SK-N-SH treated with all-trans-retinoic acid at 6 μM for 48 hours (cell line): ENCODE results near the gene RB1.
"Not testable (repeated sequence)": the region's sequence is repeated elsewhere in the genome, so short reads cannot be mapped to it uniquely, and the experiment has no call there.

Experiments used
- ATAC-seq: fragments of 200-7000 bp; cut with Tn5 transposase; 3 replicates; pipeline ENCODE4 v1.9.1; 2020; ENCODE audit warnings: mild to moderate bottlenecking, moderate library complexity
- ARNTL ChIP-seq: fragments of 450-650 bp; formaldehyde crosslinking; IDR thresholded peaks from 2 replicates; pipeline ENCODE4 v1.5.0; 2020; ENCODE audit warnings: low read depth, mild to moderate bottlenecking, moderate library complexity, borderline replicate concordance
- BACH2 ChIP-seq: fragments of 250-450 bp; sonication (Bioruptor Pico); IDR thresholded peaks from 2 replicates; pipeline ENCODE4 v1.9.0; 2021; ENCODE audit warnings: mild to moderate bottlenecking, borderline replicate concordance
- CREB5 ChIP-seq: fragments of 250-450 bp; sonication (Bioruptor Pico); IDR thresholded peaks from 2 replicates; pipeline ENCODE4 v1.5.1; 2020; ENCODE audit warnings: low read depth, mild to moderate bottlenecking, moderate library complexity
- CSDC2 ChIP-seq: fragments of 250-450 bp; sonication (Bioruptor Pico); IDR thresholded peaks from 2 replicates; pipeline ENCODE4 v1.5.0; 2020; ENCODE audit warnings: mild to moderate bottlenecking, moderate library complexity
- ESRRG ChIP-seq: fragments of 250-450 bp; sonication (Bioruptor Pico); IDR thresholded peaks from 2 replicates; pipeline ENCODE4 v1.6.1; 2021; ENCODE audit warnings: mild to moderate bottlenecking
- GLIS3 ChIP-seq: fragments of 250-450 bp; sonication (Bioruptor Pico); IDR thresholded peaks from 2 replicates; pipeline ENCODE4 v1.5.0; 2020; ENCODE audit warnings: mild to moderate bottlenecking, moderate library complexity
- ISL1 ChIP-seq: fragments of 250-450 bp; sonication (Bioruptor Pico); IDR thresholded peaks from 2 replicates; pipeline ENCODE4 v2.1.2; 2022; ENCODE audit warnings: mild to moderate bottlenecking, moderate library complexity
- OSR1 ChIP-seq: fragments of 250-450 bp; sonication (Bioruptor Pico); IDR thresholded peaks from 2 replicates; pipeline ENCODE4 v1.8.0; 2022; ENCODE audit warnings: moderate library complexity, mild to moderate bottlenecking, inconsistent platforms
- POU6F1 ChIP-seq: fragments of 250-450 bp; sonication (Bioruptor Pico); IDR thresholded peaks from 2 replicates; pipeline ENCODE4 v1.8.0; 2021; ENCODE audit warnings: low read depth, mild to moderate bottlenecking, moderate library complexity, borderline replicate concordance
- PPARA ChIP-seq: fragments of 250-450 bp; sonication (Bioruptor Pico); IDR thresholded peaks from 2 replicates; pipeline ENCODE4 v1.5.0; 2020; ENCODE audit warnings: mild to moderate bottlenecking, borderline replicate concordance
- RARB ChIP-seq: fragments of 250-450 bp; sonication (Bioruptor Pico); IDR thresholded peaks from 2 replicates; pipeline ENCODE4 v1.8.0; 2021; ENCODE audit warnings: mild to moderate bottlenecking, moderate library complexity
- SNAI2 ChIP-seq: fragments of 250-450 bp; sonication (Bioruptor Pico); IDR thresholded peaks from 2 replicates; pipeline ENCODE4 v1.5.0; 2020; ENCODE audit warnings: mild to moderate bottlenecking, moderate library complexity
- TCF4 ChIP-seq: fragments of 250-450 bp; sonication (Bioruptor Pico); IDR thresholded peaks from 2 replicates; pipeline ENCODE4 v1.8.0; 2021; ENCODE audit warnings: mild to moderate bottlenecking, moderate library complexity, borderline replicate concordance
- TOX ChIP-seq: fragments of 250-450 bp; sonication (Bioruptor Pico); IDR thresholded peaks from 2 replicates; pipeline ENCODE4 v1.8.0; 2021; ENCODE audit warnings: mild to moderate bottlenecking, moderate library complexity, borderline replicate concordance
- TSHZ2 ChIP-seq: fragments of 250-450 bp; sonication (Bioruptor Pico); IDR thresholded peaks from 2 replicates; pipeline ENCODE4 v1.5.0; 2020; ENCODE audit warnings: mild to moderate bottlenecking, moderate library complexity
- ZC3H10 ChIP-seq: fragments of 250-450 bp; sonication (Bioruptor Pico); IDR thresholded peaks from 2 replicates; pipeline ENCODE4 v1.5.1; 2021; ENCODE audit warnings: mild to moderate bottlenecking, moderate library complexity
- ZFP3 ChIP-seq: fragments of 250-450 bp; sonication (Bioruptor Pico); IDR thresholded peaks from 2 replicates; pipeline ENCODE4 v1.5.0; 2020; ENCODE audit warnings: mild to moderate bottlenecking, moderate library complexity
- ZFP30 ChIP-seq: fragments of 450-650 bp; formaldehyde crosslinking; IDR thresholded peaks from 2 replicates; pipeline ENCODE4 v1.5.0; 2022; ENCODE audit warnings: mild to moderate bottlenecking, moderate library complexity
- ZNF565 ChIP-seq: fragments of 450-650 bp; formaldehyde crosslinking; conservative IDR thresholded peaks from 2 replicates; pipeline ENCODE4 v1.5.0; 2020; ENCODE audit warnings: low read depth, mild to moderate bottlenecking, moderate library complexity
- ZNF70 ChIP-seq: fragments of 450-650 bp; formaldehyde crosslinking; IDR thresholded peaks from 2 replicates; pipeline ENCODE4 v1.5.0; 2020; ENCODE audit warnings: mild to moderate bottlenecking, moderate library complexity
- ZNF8 ChIP-seq: fragments of 450-650 bp; formaldehyde crosslinking; IDR thresholded peaks from 2 replicates; pipeline ENCODE4 v1.5.0; 2020; ENCODE audit warnings: mild to moderate bottlenecking, moderate library complexity
- TF ChIP-seq, protein P1 (sequence below): fragments of 250-450 bp; sonication (Bioruptor Pico); IDR thresholded peaks from 2 replicates; pipeline ENCODE4 v1.5.1; 2021; ENCODE audit warnings: mild to moderate bottlenecking, moderate library complexity
- TF ChIP-seq, protein P2 (sequence below): fragments of 250-450 bp; sonication (Bioruptor Pico); IDR thresholded peaks from 2 replicates; pipeline ENCODE4 v1.8.0; 2020; ENCODE audit warnings: mild to moderate bottlenecking, moderate library complexity, borderline replicate concordance

Gene RB1

GRCh38 chr13:48415516-48415915 lies 112.0 kb downstream of the RB1 start:
- TF ChIP-seq, protein P1, sequence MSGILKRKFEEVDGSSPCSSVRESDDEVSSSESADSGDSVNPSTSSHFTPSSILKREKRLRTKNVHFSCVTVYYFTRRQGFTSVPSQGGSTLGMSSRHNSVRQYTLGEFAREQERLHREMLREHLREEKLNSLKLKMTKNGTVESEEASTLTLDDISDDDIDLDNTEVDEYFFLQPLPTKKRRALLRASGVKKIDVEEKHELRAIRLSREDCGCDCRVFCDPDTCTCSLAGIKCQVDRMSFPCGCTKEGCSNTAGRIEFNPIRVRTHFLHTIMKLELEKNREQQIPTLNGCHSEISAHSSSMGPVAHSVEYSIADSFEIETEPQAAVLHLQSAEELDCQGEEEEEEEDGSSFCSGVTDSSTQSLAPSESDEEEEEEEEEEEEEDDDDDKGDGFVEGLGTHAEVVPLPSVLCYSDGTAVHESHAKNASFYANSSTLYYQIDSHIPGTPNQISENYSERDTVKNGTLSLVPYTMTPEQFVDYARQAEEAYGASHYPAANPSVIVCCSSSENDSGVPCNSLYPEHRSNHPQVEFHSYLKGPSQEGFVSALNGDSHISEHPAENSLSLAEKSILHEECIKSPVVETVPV (CRISPR knock-in tag): no peak
- TF ChIP-seq, protein P2, sequence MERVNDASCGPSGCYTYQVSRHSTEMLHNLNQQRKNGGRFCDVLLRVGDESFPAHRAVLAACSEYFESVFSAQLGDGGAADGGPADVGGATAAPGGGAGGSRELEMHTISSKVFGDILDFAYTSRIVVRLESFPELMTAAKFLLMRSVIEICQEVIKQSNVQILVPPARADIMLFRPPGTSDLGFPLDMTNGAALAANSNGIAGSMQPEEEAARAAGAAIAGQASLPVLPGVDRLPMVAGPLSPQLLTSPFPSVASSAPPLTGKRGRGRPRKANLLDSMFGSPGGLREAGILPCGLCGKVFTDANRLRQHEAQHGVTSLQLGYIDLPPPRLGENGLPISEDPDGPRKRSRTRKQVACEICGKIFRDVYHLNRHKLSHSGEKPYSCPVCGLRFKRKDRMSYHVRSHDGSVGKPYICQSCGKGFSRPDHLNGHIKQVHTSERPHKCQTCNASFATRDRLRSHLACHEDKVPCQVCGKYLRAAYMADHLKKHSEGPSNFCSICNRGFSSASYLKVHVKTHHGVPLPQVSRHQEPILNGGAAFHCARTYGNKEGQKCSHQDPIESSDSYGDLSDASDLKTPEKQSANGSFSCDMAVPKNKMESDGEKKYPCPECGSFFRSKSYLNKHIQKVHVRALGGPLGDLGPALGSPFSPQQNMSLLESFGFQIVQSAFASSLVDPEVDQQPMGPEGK (CRISPR knock-in tag): no peak
- TF ChIP-seq ZFP30 (no peak), SNAI2 (CRISPR knock-in tag) (no peak), CSDC2 (CRISPR knock-in tag) (no peak), POU6F1 (CRISPR knock-in tag) (no peak), GLIS3 (no peak), ARNTL (no peak), TOX (CRISPR knock-in tag) (no peak), PPARA (no peak), ZC3H10 (CRISPR knock-in tag) (no peak), CREB5 (no peak), BACH2 (CRISPR knock-in tag) (no peak), OSR1 (CRISPR knock-in tag) (no peak), ZFP3 (CRISPR knock-in tag) (no peak), TCF4 (CRISPR knock-in tag) (no peak), ISL1 (no peak)
- TF ChIP-seq, all 23 proteins: peak for 0
- no peak for ATAC-seq

GRCh38 chr13:48422003-48422402 lies 118.5 kb downstream of the RB1 start:
- not testable (repeated sequence) for ATAC-seq
- 0 out of 2 replicates have a peak, but pooled peaks have one; percentile 46 for TF ChIP-seq ZNF8 (CRISPR knock-in tag)
- TF ChIP-seq, all 23 proteins: peak for 1; not testable (repeated sequence) for 22

- no peak for ATAC-seq
Observed at GRCh38 chr13:48424212-48424611, 120.7 kb downstream of the RB1 start.

DNA sequence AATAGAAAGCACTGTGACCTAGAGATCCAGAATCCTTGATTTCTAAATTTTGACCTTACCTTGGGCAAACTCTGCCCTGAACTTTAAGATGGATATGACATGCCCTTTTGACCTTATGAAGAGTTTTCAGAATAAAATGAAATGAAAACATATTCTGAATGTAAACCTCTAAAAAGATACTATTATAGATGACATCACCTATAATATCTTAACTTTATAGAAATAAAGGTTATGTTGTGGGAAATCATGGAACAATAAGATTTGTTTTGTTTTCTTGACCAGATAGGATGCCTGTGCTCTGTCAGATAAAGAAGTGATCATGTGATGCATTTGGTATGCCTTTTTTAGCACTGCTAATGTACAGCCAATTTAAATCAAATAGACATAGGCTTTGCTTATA lies 122.5 kb downstream of the RB1 start:
- ATAC-seq: no peak
- TF ChIP-seq ARNTL (no peak), TSHZ2 (CRISPR knock-in tag) (no peak), SNAI2 (CRISPR knock-in tag) (no peak), RARB (CRISPR knock-in tag) (no peak), ZFP30 (no peak), ZFP3 (CRISPR knock-in tag) (no peak), ZNF565 (no peak), PPARA (no peak), ZC3H10 (CRISPR knock-in tag) (no peak), ZNF70 (CRISPR knock-in tag) (no peak), TCF4 (CRISPR knock-in tag) (no peak), BACH2 (CRISPR knock-in tag) (no peak), TOX (CRISPR knock-in tag) (no peak), ESRRG (CRISPR knock-in tag) (no peak), POU6F1 (CRISPR knock-in tag) (no peak)
- TF ChIP-seq, protein P1 (CRISPR knock-in tag): no peak

More at GRCh38 chr13:48424212-48424611, 120.7 kb downstream of the RB1 start:
- TF ChIP-seq ZFP30 (no peak), CSDC2 (CRISPR knock-in tag) (no peak), BACH2 (CRISPR knock-in tag) (no peak), ZNF8 (CRISPR knock-in tag) (no peak)
